Psoas muscle (tissue), 8 donors: ENCODE results near the gene TMED3. TPM values are rescaled to one million over a fixed set of nuclear protein-coding genes. Genes with fewer than 3 reads are reported as not detected.

Experiments used
- ATAC-seq, 4 donors: fragments of 200-7000 bp; cut with Tn5 transposase; one replicate each; pipeline ENCODE4 v1.9.1; 2020; ENCODE audit warnings: moderate library complexity in 3 of 4, mild to moderate bottlenecking in 2 of 4
- DNase-seq, 2 donors: peaks; one replicate each; pipeline ENCODE4 v3.0.0-alpha.2; 2020
- H3K27ac ChIP-seq: fragments of 200-600 bp; one replicate; pipeline ENCODE4 v1.8.0; 2022
- H3K27me3 ChIP-seq, 3 donors: fragments of 200-600 bp in 1 of 3; one replicate each; pipeline versions ENCODE4 v1.6.1 to v1.8.0; 2013 to 2022; ENCODE audit warnings: low read length in 2 of 3, mild to moderate bottlenecking in 2 of 3, moderate library complexity in 1 of 3; ENCODE audit not compliant: insufficient read depth in 3 of 3
- H3K36me3 ChIP-seq, 2 donors: fragments of 200-600 bp in 1 of 2; one replicate each; pipeline versions ENCODE4 v1.6.1 to v1.8.0; 2013 to 2022; ENCODE audit warnings: low read depth in 1 of 2, mild to moderate bottlenecking in 1 of 2, moderate library complexity in 1 of 2; ENCODE audit not compliant: insufficient read depth in 1 of 2
- H3K4me1 ChIP-seq: fragments of 200-600 bp; one replicate; pipeline ENCODE4 v1.8.0; 2022
- H3K4me3 ChIP-seq: fragments of 200-600 bp; one replicate; pipeline ENCODE4 v1.8.0; 2022; ENCODE audit warnings: mild to moderate bottlenecking
- H3K9me3 ChIP-seq: fragments of 200-600 bp; one replicate; pipeline ENCODE4 v1.8.0; 2022
- WGBS, 3 donors: extraction: QIAGEN DNeasy Blood & Tissue Kit; methylation state at CpG; one replicate each; pipeline versions ENCODE4 v1.1.6 to v1.1.7; 2013; 5-methylcytosine and 5-hydroxymethylcytosine counted together
- intact Hi-C, 2 donors: fragments of 100-400 bp; cut with DNase I; formaldehyde crosslinking; loops; one replicate each; pipeline versions ENCODE4 v1.11.0 to v1.14.2; 2022
- polyA plus RNA-seq, 3 donors: library from polyadenylated mRNA; stranded (reverse); fragments of 200-250 nt; gene quantifications; one replicate each; pipeline ENCODE4 v1.2.3, GENCODE V29; 2013
- total RNA-seq, 4 donors: library from RNA; stranded (reverse); fragmentation: NEBNext Ultra II Directional in 2 of 4; extraction: Animal tissue kit (Norgen Biotek cat#: 25700) in 2 of 4; gene quantifications; one replicate each; pipeline versions ENCODE4 v1.2.1 to v1.2.4, GENCODE V29; 2021 to 2023
- TF ChIP-seq, protein P1 (sequence below): fragments of 200-600 bp; IDR thresholded peaks from one replicate; pipeline ENCODE4 v1.8.0; 2022; ENCODE audit warnings: antibody characterized with exemption
- donor health status: healthy with polysubstance abuse.
- donor health status: DM: no; HTN: no; CAD: no; lungs with moderate emphysema.
- donor health status: Bipolar disorder and iron deficiency.
- donor health status: healthy.
- donor health status: DM: yes; HTN: yes; CAD: no.
- donor health status: DM: no; HTN: no; CAD: no.
- donor health status: DM: no; HTN: no; CAD: no.
- donor health status: DM: yes; HTN: yes; CAD: no.

Gene TMED3
- total and polyA plus RNA-seq, 7 donors: 1.3 to 4.8 (median 2.9) TPM

DNA sequence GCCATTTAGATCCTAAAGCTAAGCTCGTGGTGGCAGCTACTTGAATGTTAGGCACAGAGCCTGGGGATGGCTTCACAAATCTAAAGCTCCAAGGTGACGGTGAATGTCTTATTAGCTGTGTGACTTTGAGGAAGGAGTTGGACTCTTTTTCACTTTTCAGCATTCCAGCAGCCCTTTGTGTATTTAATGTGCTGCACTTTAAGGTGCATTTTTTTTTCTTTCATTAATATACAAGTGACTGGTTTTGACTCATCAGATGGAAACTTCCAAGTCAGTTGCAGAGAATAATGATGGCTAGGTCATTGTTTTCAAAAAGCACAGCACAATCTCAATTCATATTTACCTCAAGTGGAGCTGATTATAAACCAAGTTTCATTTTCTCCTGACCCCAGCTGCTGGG, 55.8 kb downstream of the TMED3 start:
- TF ChIP-seq, protein P1, sequence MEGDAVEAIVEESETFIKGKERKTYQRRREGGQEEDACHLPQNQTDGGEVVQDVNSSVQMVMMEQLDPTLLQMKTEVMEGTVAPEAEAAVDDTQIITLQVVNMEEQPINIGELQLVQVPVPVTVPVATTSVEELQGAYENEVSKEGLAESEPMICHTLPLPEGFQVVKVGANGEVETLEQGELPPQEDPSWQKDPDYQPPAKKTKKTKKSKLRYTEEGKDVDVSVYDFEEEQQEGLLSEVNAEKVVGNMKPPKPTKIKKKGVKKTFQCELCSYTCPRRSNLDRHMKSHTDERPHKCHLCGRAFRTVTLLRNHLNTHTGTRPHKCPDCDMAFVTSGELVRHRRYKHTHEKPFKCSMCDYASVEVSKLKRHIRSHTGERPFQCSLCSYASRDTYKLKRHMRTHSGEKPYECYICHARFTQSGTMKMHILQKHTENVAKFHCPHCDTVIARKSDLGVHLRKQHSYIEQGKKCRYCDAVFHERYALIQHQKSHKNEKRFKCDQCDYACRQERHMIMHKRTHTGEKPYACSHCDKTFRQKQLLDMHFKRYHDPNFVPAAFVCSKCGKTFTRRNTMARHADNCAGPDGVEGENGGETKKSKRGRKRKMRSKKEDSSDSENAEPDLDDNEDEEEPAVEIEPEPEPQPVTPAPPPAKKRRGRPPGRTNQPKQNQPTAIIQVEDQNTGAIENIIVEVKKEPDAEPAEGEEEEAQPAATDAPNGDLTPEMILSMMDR: no peak
- DNase-seq (no peak), ATAC-seq (no peak)
- WGBS, 3 donors: 66 to 74% (median 69%) methylated on average over 2 of the region's 2 CpGs
- Histone ChIP-seq H3K27ac (no peak overlapping the region), H3K36me3 (no peaks in the 10 kb centered on the region), H3K4me1 (no peaks in the 10 kb centered on the region), H3K4me3 (no peak overlapping the region), H3K9me3 (no peaks in the 10 kb centered on the region), H3K27me3 (no peaks in the 10 kb centered on the region)
- intact Hi-C loops: no loop called here

GRCh38 chr15:79370716-79371115, 59.8 kb downstream of the TMED3 start:
- intact Hi-C loops: no loop called here
- Histone ChIP-seq H3K27ac (no peak overlapping the region), H3K4me3 (no peak overlapping the region), H3K27me3 (no peaks in the 10 kb centered on the region), H3K9me3 (no peaks in the 10 kb centered on the region), H3K36me3 (no peaks in the 10 kb centered on the region), H3K4me1 (no peaks in the 10 kb centered on the region)
- 85 to 93% (median 86%) methylated on average over 1 of the region's 1 CpG for WGBS, 3 donors
- DNase-seq: no peak
- ATAC-seq: no peak
- TF ChIP-seq, protein P1: no peak

DNA sequence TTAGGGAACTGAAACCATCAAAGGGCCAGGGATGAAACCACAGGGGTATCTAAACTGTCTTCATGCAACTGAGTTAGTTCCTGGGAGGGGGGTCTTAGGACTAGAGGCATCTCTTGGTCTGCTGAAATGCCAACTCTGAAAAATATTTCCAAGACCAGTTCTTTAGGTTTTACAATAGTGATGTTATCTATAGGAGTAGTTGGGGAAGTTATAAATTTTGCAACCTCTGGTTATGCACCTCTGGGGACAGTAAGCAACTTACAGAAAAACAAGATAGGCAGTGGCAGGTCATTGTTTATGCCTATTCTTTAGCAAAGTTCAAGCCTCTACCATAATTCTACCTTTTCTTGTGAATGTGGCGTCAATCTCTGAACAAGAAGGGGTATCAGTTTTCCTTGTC, 60.7 kb downstream of the TMED3 start:
- Histone ChIP-seq H3K27me3 (no peaks in the 10 kb centered on the region), H3K4me3 (no peak overlapping the region), H3K9me3 (no peaks in the 10 kb centered on the region), H3K27ac (no peak overlapping the region), H3K36me3 (no peaks in the 10 kb centered on the region), H3K4me1 (no peaks in the 10 kb centered on the region)
- DNase-seq (no peak), ATAC-seq (no peak)
- intact Hi-C loops: no loop called here
- TF ChIP-seq, protein P1: no peak
- 84 to 88% (median 88%) methylated on average over 1 of the region's 1 CpG for WGBS, 3 donors

DNA sequence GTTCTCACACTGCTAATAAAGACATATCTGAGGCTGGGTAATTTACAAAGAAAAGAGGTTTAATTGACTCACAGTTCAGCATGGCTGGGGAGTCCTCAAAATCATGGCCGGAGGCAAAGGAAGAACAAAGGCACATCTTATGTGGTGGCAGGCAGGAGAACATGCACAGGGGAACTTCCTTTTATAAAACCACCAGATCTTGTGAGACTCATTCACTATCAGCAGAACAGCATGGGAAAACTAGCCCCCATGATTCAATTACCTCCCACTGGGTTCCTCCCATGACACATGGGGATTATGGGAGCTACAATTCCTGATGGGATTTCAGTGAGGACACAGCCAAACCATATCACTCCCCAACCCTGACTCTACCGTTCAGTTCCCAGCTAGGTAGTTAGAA, 61.5 kb downstream of the TMED3 start:
- 76 to 84% (median 80%) methylated on average over 2 of the region's 2 CpGs for WGBS, 3 donors
- DNase-seq (no peak), ATAC-seq (no peak)
- H3K27me3 ChIP-seq: no peaks in the 10 kb centered on the region
- H3K4me3 ChIP-seq: no peak overlapping the region
- H3K36me3 ChIP-seq: no peaks in the 10 kb centered on the region
- H3K9me3 ChIP-seq: no peaks in the 10 kb centered on the region
- intact Hi-C loops: no loop called here
- H3K4me1 ChIP-seq: no peaks in the 10 kb centered on the region
- no peak overlapping the region for H3K27ac ChIP-seq
- TF ChIP-seq, protein P1: no peak

Other genes starting within 250 kb of the TMED3 start
- not detected for gene RASGRF1, start 220.3 kb upstream of the TMED3 start, total RNA-seq
- under 1 TPM in 2 of 3 donors, not detected in 1; 0.03 to 0.05 TPM for gene RASGRF1, start 220.3 kb upstream of the TMED3 start, polyA plus RNA-seq
- not detected for gene ANKRD34C, start 28.4 kb upstream of the TMED3 start, total RNA-seq
- gene ANKRD34C, start 28.4 kb upstream of the TMED3 start, polyA plus RNA-seq: under 1 TPM in 2 of 3 donors, not detected in 1; 0.01 to 0.03 TPM
- gene MINAR1, start 121.2 kb downstream of the TMED3 start, total RNA-seq: under 1 TPM in 3 of 4 donors, not detected in 1; 0.10 to 0.20 (median 0.11) TPM
- under 1 TPM; 0.03 to 0.23 (median 0.07) TPM for gene MINAR1, start 121.2 kb downstream of the TMED3 start, polyA plus RNA-seq